ENCODE results near the gene ZC3H10. TPM values are rescaled to one million over a fixed set of nuclear protein-coding genes. Genes with fewer than 3 reads are reported as not detected.

The ZC3H10 gene
- total and polyA plus RNA-seq, 2 of the 8 experiments (the other 6 are each of a cell fraction or from before 2014, with no cell fraction given), result 4.0 to 11.2 TPM

GRCh38 chr12:56157201-56158028 lies 39.3 kb downstream of the ZC3H10 start (continued):
- TF ChIP-seq RFX5 (IDR thresholded peaks at IDR 0.05; ENCODE audit: borderline replicate concordance, low read depth, low read length) (no peak), SAP30 (IDR thresholded peaks at IDR 0.05; ENCODE audit: insufficient read depth, insufficient replicate concordance, low read length) (no peak), MAFK (IDR thresholded peaks at IDR 0.05; ENCODE audit: low read depth, low read length) (no peak), CTCF (IDR thresholded peaks at IDR 0.05; ENCODE audit: control extremely low read depth in 1 of 3, insufficient read depth in 1 of 3, low read depth in 1 of 3, low read length in 3 of 3) (peak; percentile 31 to 52 (median 41)), KDM5A (IDR thresholded peaks at IDR 0.05; ENCODE audit: low read length) (no peak), EP300 (IDR thresholded peaks at IDR 0.05; ENCODE audit: borderline replicate concordance in 1 of 2, low read depth in 2 of 2, low read length in 2 of 2) (no peak), TBP (IDR thresholded peaks at IDR 0.05; ENCODE audit: low read depth, low read length) (0 out of 2 replicates have a peak, but pooled peaks have one; percentile 52), ASH2L (IDR thresholded peaks at IDR 0.05; ENCODE audit: low read length) (peak; percentile 31), CBX8 (IDR thresholded peaks at IDR 0.05; ENCODE audit: borderline replicate concordance, low read depth, low read length) (no peak), NANOG (IDR thresholded peaks at IDR 0.05; ENCODE audit: insufficient read depth, low read depth, low read length, poor library complexity, severe bottlenecking) (no peak), TCF12 (IDR thresholded peaks at IDR 0.05; ENCODE audit: low read depth, low read length) (no peak), RAD21 (IDR thresholded peaks at IDR 0.05 in 1 of 2, conservative IDR thresholded peaks at IDR 0.05 in 1 of 2; ENCODE audit: low read depth in 2 of 2, low read length in 2 of 2) (0 out of 4 replicates have a peak, but pooled peaks of 1 of the 2 experiments have one; percentile 7), RXRA (IDR thresholded peaks at IDR 0.05; ENCODE audit: insufficient read depth, low read depth, low read length) (no peak), POLR2A (IDR thresholded peaks at IDR 0.05; ENCODE audit: control extremely low read depth in 1 of 2, low read depth in 2 of 2, low read length in 2 of 2) (peak in 1 of 2 experiments; percentile 60; a peak in 1 of 3 replicates), TAF1 (IDR thresholded peaks at IDR 0.05; ENCODE audit: low read depth, low read length) (peak; percentile 64)
- TF ChIP-seq, protein P1, sequence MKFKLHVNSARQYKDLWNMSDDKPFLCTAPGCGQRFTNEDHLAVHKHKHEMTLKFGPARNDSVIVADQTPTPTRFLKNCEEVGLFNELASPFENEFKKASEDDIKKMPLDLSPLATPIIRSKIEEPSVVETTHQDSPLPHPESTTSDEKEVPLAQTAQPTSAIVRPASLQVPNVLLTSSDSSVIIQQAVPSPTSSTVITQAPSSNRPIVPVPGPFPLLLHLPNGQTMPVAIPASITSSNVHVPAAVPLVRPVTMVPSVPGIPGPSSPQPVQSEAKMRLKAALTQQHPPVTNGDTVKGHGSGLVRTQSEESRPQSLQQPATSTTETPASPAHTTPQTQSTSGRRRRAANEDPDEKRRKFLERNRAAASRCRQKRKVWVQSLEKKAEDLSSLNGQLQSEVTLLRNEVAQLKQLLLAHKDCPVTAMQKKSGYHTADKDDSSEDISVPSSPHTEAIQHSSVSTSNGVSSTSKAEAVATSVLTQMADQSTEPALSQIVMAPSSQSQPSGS (IDR thresholded peaks at IDR 0.05; ENCODE audit: low read length), result no peak
- TF ChIP-seq, protein P2, sequence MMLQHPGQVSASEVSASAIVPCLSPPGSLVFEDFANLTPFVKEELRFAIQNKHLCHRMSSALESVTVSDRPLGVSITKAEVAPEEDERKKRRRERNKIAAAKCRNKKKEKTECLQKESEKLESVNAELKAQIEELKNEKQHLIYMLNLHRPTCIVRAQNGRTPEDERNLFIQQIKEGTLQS (IDR thresholded peaks at IDR 0.05; ENCODE audit: insufficient read depth, low read depth, low read length), result no peak

All from H1 (cell line).